Spleen (tissue), 11 donors: ENCODE measurements around the gene APOL3. TPM values are rescaled to one million over a fixed set of nuclear protein-coding genes. Genes with fewer than 3 reads are reported as not detected.
A peak's percentile ranks its signal among the peaks of the same experiment; 100 is the strongest.

Source experiments
- DNase-seq: peaks from one replicate; pipeline ENCODE4 v3.0.0-alpha.2; 2020
- H3K27ac ChIP-seq, 8 donors: fragments of 200-600 bp; sonication (generic) in 7 of 8; 1 replicate in 4 of 8; 2 replicates in 4 of 8; pipeline versions ENCODE4 v1.5.0 to v1.8.0; 2016 to 2021; ENCODE audit warnings: inconsistent platforms in 4 of 8, mild to moderate bottlenecking in 4 of 8, moderate library complexity in 1 of 8
- H3K27me3 ChIP-seq, 7 donors: fragments of 200-600 bp; sonication (generic) in 6 of 7; replicated peaks in 1 of 7; 1 replicate in 4 of 7; 2 replicates in 3 of 7; pipeline versions ENCODE4 v1.5.0 to v1.8.0; 2016 to 2021; ENCODE audit warnings: inconsistent platforms in 3 of 7, mild to moderate bottlenecking in 1 of 7
- H3K36me3 ChIP-seq, 6 donors: fragments of 200-600 bp; sonication (generic) in 5 of 6; 1 replicate in 4 of 6; 2 replicates in 2 of 6; pipeline versions ENCODE4 v1.5.0 to v1.8.0; 2016 to 2021; ENCODE audit warnings: inconsistent platforms in 2 of 6
- H3K4me1 ChIP-seq, 6 donors: fragments of 200-600 bp; sonication (generic) in 5 of 6; 1 replicate in 3 of 6; 2 replicates in 3 of 6; pipeline versions ENCODE4 v1.5.0 to v1.8.0; 2016 to 2021; ENCODE audit warnings: inconsistent platforms in 3 of 6
- H3K4me3 ChIP-seq, 8 donors: fragments of 200-600 bp; sonication (generic) in 7 of 8; 1 replicate in 4 of 8; 2 replicates in 4 of 8; pipeline versions ENCODE4 v1.5.0 to v1.8.0; 2016 to 2021; ENCODE audit warnings: inconsistent platforms in 4 of 8, mild to moderate bottlenecking in 4 of 8, moderate library complexity in 2 of 8
- H3K9me3 ChIP-seq, 8 donors: fragments of 200-600 bp; sonication (generic) in 7 of 8; 1 replicate in 4 of 8; 2 replicates in 4 of 8; pipeline versions ENCODE4 v1.5.0 to v1.8.0; 2016 to 2021; ENCODE audit warnings: inconsistent platforms in 4 of 8
- CTCF ChIP-seq, 11 experiments: fragments of 200-600 bp in 7 of 11; fragments of 450-650 bp in 4 of 11; sonication (generic) in 4 of 11; IDR thresholded peaks in 8 of 11; conservative IDR thresholded peaks in 3 of 11; 1 replicate in 7 of 11; 2 replicates in 4 of 11; pipeline versions ENCODE4 v1.4.0 to v1.8.0; 2016 to 2021; ENCODE audit warnings: antibody characterized with exemption in 11 of 11, inconsistent platforms in 4 of 11, mild to moderate bottlenecking in 1 of 11
- POLR2A ChIP-seq, 3 donors: fragments of 450-650 bp; IDR thresholded peaks; one replicate each; pipeline ENCODE4 v1.5.1; 2017; ENCODE audit warnings: antibody characterized with exemption in 3 of 3, mild to moderate bottlenecking in 1 of 3
- POLR2AphosphoS5 ChIP-seq, 3 donors: sonication (generic); formaldehyde crosslinking; IDR thresholded peaks; one replicate each; pipeline ENCODE4 v1.5.1; 2017; ENCODE audit warnings: antibody characterized with exemption in 3 of 3
- WGBS, 5 donors: extraction: QIAGEN DNeasy Blood & Tissue Kit in 3 of 5; methylation state at CpG; one replicate each; pipeline versions ENCODE4 v1.1.5 to v1.1.7; 2013 to 2018; 5-methylcytosine and 5-hydroxymethylcytosine counted together
- intact Hi-C: fragments of 100-400 bp; cut with DNase I; formaldehyde crosslinking; loops from one replicate; pipeline ENCODE4 v1.15.0; 2023; ENCODE audit warnings: low total_unique reads
- polyA plus RNA-seq, 3 donors: library from polyadenylated mRNA; stranded (reverse); fragments of 200-250 nt; gene quantifications; one replicate each; pipeline ENCODE4 v1.2.1, GENCODE V29; 2013
- total RNA-seq, 7 donors: library from RNA; depleted of rRNA in 3 of 7; stranded (reverse); fragments of >200 nt in 3 of 7; fragmentation: NEBNext Ultra II Directional in 4 of 7; extraction: Animal tissue kit (Norgen Biotek cat#: 25700) in 4 of 7; gene quantifications; one replicate each; pipeline versions ENCODE4 v1.1.0 to v1.2.1, GENCODE V29; 2016 to 2021
- donor health status: healthy with polysubstance abuse.
- donor health status: DM: no; HTN: no; CAD: no; lungs with moderate emphysema.
- donor health status: DM: no; HTN: no; CAD: no.
- donor health status: Bipolar disorder and iron deficiency.
- donor health status: healthy.
- donor health status: DM: no; HTN: no; CAD: no.
- donor health status: DM: yes; HTN: yes; CAD: no.

The APOL3 gene
- total and polyA plus RNA-seq, 10 donors: 32.6 to 146 (median 101) TPM

DNA sequence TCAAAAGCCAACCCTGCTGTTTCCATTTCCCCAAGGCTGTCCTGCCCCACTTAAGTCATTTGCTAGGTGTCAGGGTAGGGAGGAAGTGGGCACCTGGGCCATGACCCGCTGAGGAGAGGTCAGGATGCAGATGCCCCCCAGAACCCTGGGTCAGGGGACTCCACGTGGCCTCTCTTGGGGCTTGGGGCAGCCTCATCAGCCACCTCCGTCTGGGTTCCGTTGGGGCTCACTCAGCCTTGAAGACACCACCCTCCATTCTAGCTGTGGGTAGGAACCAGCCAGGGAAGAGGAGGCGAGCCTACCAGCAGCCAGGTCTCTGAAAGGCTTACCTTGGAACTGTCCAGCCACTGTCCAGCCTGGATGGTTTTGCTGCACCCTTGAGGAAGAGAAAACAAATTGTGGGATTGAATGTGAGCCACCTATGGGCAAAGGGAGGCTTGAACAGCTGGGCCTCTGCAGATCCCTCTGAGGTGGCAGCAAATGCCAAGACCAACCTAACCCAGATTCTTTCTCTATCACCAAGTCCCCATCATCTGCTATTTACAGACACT, 38.5 kb upstream of the APOL3 start:
- H3K4me1 ChIP-seq: peaks cover 5 to 37% (median 27%) of the 10 kb centered on the region in 6 donors
- 56 to 73% (median 59%) methylated on average over 4 to 5 of the region's 5 CpGs for WGBS, 5 donors
- H3K36me3 ChIP-seq: no peaks in the 10 kb centered on the region
- no peaks in the 10 kb centered on the region for H3K9me3 ChIP-seq
- no peak overlapping the region for H3K27ac ChIP-seq
- no peaks in the 10 kb centered on the region for H3K27me3 ChIP-seq
- no peak overlapping the region for H3K4me3 ChIP-seq
- DNase-seq: no peak
- intact Hi-C loops: loop anchor here (10.0 kb wide), 1 partner anchor 76 kb away; no protein-coding TSS in a partner anchor
- TF ChIP-seq CTCF (IDR thresholded peaks at IDR 0.05 in 8 of 11, conservative IDR thresholded peaks at IDR 0.05 in 3 of 11) (no peak), POLR2A (IDR thresholded peaks at IDR 0.05) (no peak), POLR2AphosphoS5 (IDR thresholded peaks at IDR 0.05) (no peak)

GRCh38 chr22:36198536-36198935, 38.0 kb upstream of the APOL3 start:
- WGBS, 5 donors: 84 to 92% (median 87%) methylated on average over 3 of the region's 3 CpGs
- Histone ChIP-seq H3K36me3 (no peaks in the 10 kb centered on the region), H3K4me1 (peaks cover 5 to 37% (median 27%) of the 10 kb centered on the region in 6 donors), H3K27ac (peak overlapping the region in 1 of 8 donors; percentile 44), H3K9me3 (no peaks in the 10 kb centered on the region), H3K4me3 (no peak overlapping the region), H3K27me3 (no peaks in the 10 kb centered on the region)
- TF ChIP-seq CTCF (IDR thresholded peaks at IDR 0.05 in 8 of 11, conservative IDR thresholded peaks at IDR 0.05 in 3 of 11) (no peak), POLR2A (IDR thresholded peaks at IDR 0.05) (no peak), POLR2AphosphoS5 (IDR thresholded peaks at IDR 0.05) (no peak)
- intact Hi-C loops: loop anchor here (10.0 kb wide), 1 partner anchor 76 kb away; no protein-coding TSS in a partner anchor
- no peak for DNase-seq

- Histone ChIP-seq H3K4me3 (no peak overlapping the region), H3K27ac (peak overlapping the region in 4 of 8 donors; percentile 8 to 49 (median 45)), H3K4me1 (peaks cover 5 to 37% (median 27%) of the 10 kb centered on the region in 6 donors), H3K27me3 (no peaks in the 10 kb centered on the region), H3K9me3 (no peaks in the 10 kb centered on the region), H3K36me3 (no peaks in the 10 kb centered on the region)
- DNase-seq: no peak
- 38 to 50% (median 45%) methylated on average over 8 of the region's 8 CpGs for WGBS, 5 donors
- intact Hi-C loops: loop anchor here (10.0 kb wide), 1 partner anchor 77 kb away; no protein-coding TSS in a partner anchor
- TF ChIP-seq POLR2A (IDR thresholded peaks at IDR 0.05) (no peak), POLR2AphosphoS5 (IDR thresholded peaks at IDR 0.05) (no peak), CTCF (IDR thresholded peaks at IDR 0.05 in 8 of 11, conservative IDR thresholded peaks at IDR 0.05 in 3 of 11) (no peak)
Measured at GRCh38 chr22:36197514-36198146, 37.1 kb upstream of the APOL3 start.

- TF ChIP-seq POLR2AphosphoS5 (IDR thresholded peaks at IDR 0.05) (no peak), POLR2A (IDR thresholded peaks at IDR 0.05) (no peak), CTCF (IDR thresholded peaks at IDR 0.05 in 8 of 11, conservative IDR thresholded peaks at IDR 0.05 in 3 of 11) (no peak)
- no peak for DNase-seq
- Histone ChIP-seq H3K36me3 (no peaks in the 10 kb centered on the region), H3K4me1 (peaks cover 5 to 36% (median 25%) of the 10 kb centered on the region in 6 donors), H3K4me3 (no peak overlapping the region), H3K9me3 (no peaks in the 10 kb centered on the region), H3K27ac (peak overlapping the region in 4 of 8 donors; percentile 1 to 49 (median 26)), H3K27me3 (no peaks in the 10 kb centered on the region)
- 10 to 19% (median 13%) methylated on average over 4 to 5 of the region's 5 CpGs for WGBS, 5 donors
- intact Hi-C loops: loop anchor here (10.0 kb wide), 1 partner anchor 78 kb away; no protein-coding TSS in a partner anchor
Measured at GRCh38 chr22:36197065-36197440, 36.5 kb upstream of the APOL3 start.
